Stimulated activated CD8-positive, alpha-beta memory T cell treated with anti-CD3 and anti-CD28 coated beads, Interleukin-15, amount 100 ng/mL, for 24 hours (primary cell): ENCODE results near the gene RAB6A.
A peak's percentile ranks its signal among the peaks of the same experiment; 100 is the strongest.

ENCODE experiments used
- DNase-seq: peaks from one replicate; pipeline ENCODE4 v3.0.0-alpha.2; 2020; ENCODE audit warnings: low read depth

The RAB6A gene

DNA sequence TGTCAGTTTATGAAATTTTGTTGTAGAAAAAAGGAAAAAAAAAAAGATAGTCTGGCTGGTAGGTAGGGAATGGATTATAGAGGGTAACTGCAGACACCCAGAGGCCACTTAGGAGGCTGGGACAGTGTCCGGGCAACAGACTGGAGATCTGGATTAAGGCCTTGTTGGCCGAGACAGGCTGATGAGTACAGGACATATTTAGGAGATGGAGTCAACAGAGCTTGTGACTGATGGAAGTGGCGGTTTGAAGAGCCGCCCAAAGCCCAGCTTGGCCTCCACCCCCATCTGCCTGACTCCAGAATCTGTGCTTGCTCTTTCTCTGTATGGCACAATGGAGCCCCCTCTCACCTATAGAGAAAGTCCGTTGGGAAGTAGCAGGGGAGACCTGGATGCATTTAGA is 106.9 kb downstream of the RAB6A start:
- no peak for DNase-seq

- no peak for DNase-seq
These were observed 107.9 kb downstream of the RAB6A start for GRCh38 chr11:73652856-73653559.

DNA sequence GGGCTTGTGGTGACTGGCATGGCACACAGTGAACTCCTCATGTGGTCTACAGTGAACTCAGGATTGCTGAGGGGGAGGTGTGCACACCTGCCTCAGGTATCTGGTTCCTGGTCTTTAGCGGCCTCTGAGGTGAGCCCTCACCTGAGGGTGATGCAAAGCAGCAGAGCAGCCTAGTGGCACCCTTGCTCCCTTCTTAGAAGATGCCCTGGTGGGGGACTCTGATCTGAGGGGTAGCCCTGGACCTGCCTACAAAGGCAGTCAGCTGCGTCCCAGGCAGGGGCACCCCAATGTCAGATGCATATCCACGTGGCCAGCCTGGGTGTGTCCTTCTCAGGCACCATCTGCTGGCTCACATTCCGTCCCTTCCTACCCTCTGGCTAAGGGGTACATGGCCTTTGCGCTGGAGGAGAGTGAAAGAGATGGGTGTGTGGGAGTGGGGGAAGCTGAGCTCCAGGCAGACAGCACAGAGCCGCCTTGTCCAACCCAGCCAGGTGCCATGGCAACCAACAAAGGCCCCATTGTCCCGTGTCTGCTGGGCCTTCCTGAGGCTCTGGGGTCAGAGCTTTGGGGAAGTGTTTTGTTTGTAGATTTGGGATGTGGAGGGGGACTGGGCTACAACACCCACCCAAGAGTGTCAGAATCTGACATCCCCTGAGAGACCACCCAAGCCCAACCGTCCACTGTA is 108.7 kb downstream of the RAB6A start:
- DNase-seq = no peak

DNA sequence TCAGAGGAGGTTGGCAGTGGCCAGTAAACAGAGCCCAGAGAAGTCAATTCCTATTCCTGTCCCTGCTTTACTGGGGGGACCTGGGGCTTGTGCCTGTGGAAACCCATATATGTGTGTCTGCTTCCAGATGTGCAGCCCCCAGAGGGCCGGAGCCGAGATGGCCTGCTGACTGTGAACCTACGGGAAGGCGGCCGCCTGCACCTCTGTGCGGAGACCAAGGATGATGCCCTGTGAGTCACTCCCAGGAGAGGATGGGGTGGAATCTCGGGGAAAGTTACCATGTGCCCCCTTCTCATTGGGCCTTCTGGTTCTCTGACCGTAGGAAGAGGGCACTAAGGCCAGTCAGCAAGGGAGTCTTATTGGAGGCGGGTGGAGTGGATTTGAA is 109.2 kb downstream of the RAB6A start:
- no peak for DNase-seq

DNA sequence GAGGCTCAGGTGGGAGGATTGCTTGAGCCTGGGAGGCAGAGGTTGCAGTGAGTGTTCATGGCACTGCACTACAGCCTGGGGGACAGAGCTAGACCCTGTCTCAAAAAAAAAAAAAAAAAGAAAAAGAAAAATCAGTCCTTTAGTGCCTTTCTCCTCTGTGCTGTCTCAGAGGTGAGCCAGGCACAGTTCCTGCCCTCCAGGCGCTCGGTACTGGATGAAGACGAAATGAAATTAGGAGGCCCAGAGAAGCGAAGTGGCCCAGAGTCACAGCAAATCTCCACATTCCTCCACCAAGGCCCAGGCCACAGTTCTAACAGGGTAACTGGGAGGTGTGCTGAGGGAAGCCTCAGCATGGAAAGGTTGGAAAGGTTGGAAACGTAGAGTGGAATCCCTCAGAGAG is 109.6 kb downstream of the RAB6A start:
- DNase-seq = no peak

GRCh38 chr11:73650400-73650799 is 110.5 kb downstream of the RAB6A start:
- DNase-seq = no peak

GRCh38 chr11:73649206-73649605 is 111.7 kb downstream of the RAB6A start:
- no peak for DNase-seq

- no peak for DNase-seq
These were observed 112.3 kb downstream of the RAB6A start for GRCh38 chr11:73648571-73649046.

DNA sequence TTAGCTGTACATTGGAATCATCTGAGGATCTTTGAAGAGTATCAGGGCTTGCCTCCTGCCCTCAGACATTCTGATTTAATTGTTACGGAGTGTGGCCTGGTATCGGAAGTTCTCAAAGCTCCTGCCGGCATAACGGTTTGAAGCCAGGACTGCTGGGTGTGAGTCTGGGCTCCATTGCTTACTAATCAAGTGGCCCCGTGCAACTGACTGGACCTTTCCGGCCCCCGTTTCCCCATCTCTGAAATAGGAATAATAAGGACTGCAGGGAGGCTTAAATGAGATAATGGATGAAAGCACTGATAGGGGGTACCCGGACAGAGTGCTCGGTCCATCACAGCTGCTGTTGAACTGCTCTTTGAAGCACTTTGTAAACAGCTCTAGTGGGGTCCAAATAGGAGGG is 112.8 kb downstream of the RAB6A start:
- no peak for DNase-seq

GRCh38 chr11:73647459-73648100 is 113.3 kb downstream of the RAB6A start:
- peak; percentile 71 for DNase-seq

DNA sequence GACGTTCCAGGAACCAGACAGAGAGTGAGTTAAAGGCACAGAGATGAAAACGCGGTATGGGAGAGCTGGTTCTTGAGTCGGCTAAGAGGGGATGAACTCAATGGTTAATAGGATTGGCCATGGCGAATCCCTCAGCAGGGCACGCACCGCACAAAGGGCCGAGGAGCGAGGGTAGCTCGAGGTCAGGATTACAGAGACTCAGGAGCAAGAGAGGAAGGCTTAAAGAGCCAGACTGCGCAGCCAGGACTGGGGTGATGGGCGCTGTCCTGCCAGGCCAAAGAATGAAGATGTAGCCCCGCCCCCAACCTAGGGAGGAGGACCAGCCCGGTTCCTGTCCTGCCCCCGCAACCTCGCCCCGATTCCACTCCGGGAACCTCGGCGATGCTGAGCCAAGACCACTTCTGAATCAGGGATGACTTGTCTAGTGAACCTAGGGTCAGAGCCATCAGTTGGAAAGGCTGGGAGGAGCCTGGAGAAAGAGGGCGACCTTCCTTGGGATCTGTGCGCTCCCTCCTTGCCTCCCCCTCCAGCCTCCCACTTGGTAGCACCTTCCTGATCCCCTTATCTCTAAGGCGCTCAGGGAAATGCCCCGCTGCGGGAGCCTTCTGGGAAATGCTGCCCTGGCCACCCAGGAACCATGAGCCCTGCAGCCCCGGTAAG is 114.8 kb downstream of the RAB6A start, which contains the start of gene PLEKHB1:
PLEKHB1 (plus strand) TSS at position 610 of the 660 bp plus-strand sequence; CDS start at position 638, 28 bp downstream.
- DNase-seq = no peak

DNA sequence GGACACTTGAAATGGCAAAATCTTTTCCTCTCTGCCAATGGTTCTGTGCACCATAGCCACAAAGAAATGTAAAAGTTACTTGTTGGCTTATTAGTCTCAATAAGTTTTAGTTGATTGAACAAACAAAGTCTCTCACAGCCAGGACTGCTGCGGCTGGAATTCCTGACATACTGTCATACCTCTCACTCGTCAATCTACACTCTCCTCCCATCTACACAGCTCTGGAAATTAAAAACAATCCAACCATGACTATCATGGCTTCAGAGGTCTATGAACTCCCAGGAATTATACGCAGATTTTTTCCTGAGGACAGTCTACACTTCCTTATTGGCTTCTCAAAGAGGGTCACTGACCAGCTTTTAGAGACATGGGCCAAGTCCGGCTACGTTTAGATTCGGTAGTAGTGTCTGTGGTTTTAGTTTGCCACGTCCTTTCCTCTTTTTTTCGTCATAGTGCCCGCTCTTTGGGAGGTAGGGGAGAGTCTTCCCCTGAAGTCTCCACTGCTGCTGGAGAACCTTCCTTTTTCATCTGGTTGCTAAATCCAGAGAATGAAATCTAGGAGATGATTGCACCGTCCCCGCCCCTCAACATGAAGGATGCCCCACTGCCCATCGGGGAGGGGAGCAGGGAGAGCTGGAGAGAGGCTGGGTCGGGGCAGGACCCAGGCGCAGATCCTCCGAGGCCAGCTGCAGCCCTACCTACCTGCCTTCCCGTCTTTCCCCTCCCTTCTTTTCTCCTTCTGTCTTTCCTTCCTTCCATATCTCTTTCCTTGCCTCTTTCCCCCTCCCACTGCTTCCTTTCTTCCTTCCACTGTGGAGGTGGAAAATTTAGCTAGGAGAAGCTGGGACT is 115.5 kb downstream of the RAB6A start:
- no peak for DNase-seq

- no peak for DNase-seq
These were observed 119.2 kb downstream of the RAB6A start for GRCh38 chr11:73641668-73642067.

- no peak for DNase-seq
These were observed 120.3 kb downstream of the RAB6A start for GRCh38 chr11:73640592-73640991.

DNA sequence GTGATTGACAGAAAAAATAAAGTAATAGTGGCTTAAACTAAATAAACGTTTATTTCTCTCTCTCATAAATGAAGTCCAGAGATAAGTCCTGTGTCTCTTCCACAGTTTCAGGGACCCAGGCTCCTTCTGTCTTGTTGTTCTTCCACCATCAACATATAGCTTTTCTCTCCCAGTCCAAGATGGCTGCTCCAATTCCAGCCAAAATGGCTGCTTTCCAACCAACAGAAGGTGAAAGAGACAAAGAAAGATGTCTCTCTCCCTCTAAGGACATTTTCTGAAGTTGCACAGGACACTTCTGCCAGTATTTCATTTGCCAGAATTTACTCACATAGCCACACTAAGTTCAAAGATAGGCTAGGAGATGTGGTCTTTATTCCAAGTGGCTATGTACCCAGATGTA is 123.9 kb downstream of the RAB6A start:
- DNase-seq = no peak

DNA sequence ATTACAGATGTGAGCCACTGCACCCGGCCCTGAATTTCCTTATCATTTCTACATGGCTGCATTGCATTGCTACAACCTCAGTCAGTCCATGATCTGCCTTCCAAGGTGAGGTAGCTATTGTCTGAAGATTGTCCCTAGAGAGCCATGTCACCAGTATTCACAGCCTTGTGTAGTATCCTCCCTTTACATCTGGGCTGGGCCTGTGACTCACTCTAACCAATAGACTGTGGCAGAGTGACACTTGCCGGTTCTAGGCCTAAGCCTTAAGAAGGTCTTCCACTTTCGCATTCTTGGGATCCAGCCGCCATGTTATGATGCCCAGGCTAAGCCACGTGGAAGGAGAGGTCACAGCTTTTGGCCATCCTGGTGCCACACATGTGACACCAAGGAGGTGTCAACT is 124.6 kb downstream of the RAB6A start:
- DNase-seq = no peak

DNA sequence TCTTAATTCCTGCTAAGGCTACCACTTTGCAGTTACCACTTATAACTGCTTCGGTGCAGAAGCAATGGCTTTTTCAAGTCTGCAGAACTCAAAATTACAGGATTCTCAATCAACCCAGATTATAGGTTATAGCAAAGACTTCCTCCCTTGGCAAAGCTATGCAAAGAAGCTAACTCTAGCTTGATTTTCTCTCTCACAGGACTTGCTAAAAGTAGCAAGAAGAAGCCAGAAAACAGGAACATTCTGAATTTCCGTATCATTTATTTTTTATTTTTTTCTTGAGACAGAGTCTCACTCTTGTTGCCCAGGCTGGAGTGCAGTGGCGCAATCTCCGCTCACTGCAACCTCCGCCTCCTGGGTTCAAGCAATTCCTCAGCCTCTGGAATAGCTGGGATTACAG is 125.2 kb downstream of the RAB6A start:
- no peak for DNase-seq

GRCh38 chr11:73633999-73634398 is 126.9 kb downstream of the RAB6A start:
- no peak for DNase-seq

DNA sequence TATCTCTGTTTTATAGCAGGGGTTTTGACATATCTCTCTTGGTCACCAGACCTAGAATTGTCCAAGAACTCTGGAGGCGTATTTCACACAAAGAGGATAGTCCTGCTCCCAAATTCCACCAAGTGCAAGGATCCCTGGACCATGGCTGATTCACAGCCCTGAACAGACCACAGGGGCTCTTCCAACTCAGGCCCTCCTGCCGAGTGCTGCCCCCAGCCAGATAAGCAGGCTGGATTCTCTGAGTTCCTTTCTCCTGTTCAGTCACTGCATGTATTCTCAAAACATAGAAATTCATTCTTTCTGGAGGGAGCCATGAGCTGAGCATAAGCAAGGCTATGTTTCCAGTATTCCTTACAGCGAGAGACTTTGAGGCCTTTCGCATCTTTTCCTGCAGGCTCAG is 127.9 kb downstream of the RAB6A start:
- no peak for DNase-seq

GRCh38 chr11:73629907-73630306 is 131.0 kb downstream of the RAB6A start:
- no peak for DNase-seq

GRCh38 chr11:73625696-73626318 is 135.1 kb downstream of the RAB6A start:
- DNase-seq = peak; percentile 12
